ENCODE results near the gene PHLDB2. TPM values are rescaled to one million over a fixed set of nuclear protein-coding genes. Genes with fewer than 3 reads are reported as not detected.

Gene PHLDB2
- total RNA-seq, 5 donors from 2014 or later (not counting 1 experiment from before 2014, with no cell fraction given): 2.0 to 12.1 (median 3.9) TPM

DNA sequence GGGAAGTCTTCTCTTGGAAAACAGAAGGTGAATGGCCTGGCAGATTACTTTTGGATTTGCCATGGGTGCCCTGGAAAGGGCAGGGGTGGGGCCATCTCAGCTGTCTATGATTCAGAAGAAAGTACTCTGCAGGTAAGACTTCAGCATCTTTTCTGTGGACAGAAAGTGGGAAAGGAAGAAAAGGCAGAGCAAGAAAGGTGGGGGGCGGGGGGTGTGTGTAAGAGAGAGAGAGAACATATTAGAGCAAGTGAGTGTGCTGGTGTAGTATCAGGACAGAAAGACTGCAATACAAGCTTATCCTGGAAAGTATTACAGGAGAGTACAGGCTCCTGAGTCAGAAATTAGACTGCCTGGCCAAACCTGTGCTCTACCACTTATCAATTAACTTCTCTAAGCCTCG is 145.1 kb downstream of the PHLDB2 start:
- no peaks in the 10 kb centered on the region for H3K36me3 ChIP-seq (ENCODE audit: control insufficient read depth in 2 of 2, extremely low read depth in 1 of 2, insufficient read depth in 1 of 2, low read length in 1 of 2)
- H3K4me1 ChIP-seq (ENCODE audit: control insufficient read depth in 1 of 2, extremely low read depth in 1 of 2, insufficient read depth in 2 of 2, low read length in 2 of 2): peaks cover 17 to 20% of the 10 kb centered on the region in 2 experiments
- no peak overlapping the region for H3K4me3 ChIP-seq (ENCODE audit: control insufficient read depth in 1 of 2, extremely low read depth in 1 of 2, low read length in 1 of 2)
- WGBS (ENCODE audit: insufficient coverage): 100% methylated on average over 1 of the region's 2 CpGs
- no peak overlapping the region for H3K27ac ChIP-seq (ENCODE audit: low read length)
- no peaks in the 10 kb centered on the region for H3K36me3 Mint-ChIP-seq
- peak overlapping the region in 1 of 2 donors; percentile 62 for H3K27ac Mint-ChIP-seq
- no peaks in the 10 kb centered on the region for H3K9me3 ChIP-seq
- no peak for DNase-seq
- ChIA-PET POLR2A (interaction anchor here in 1 of 2 donors (0.6 kb wide), 1 partner anchor 1014 kb away, joined by 11 read pairs; no protein-coding TSS in a partner anchor), CTCF (interaction anchor here (0.6 to 4.1 kb wide), 6 partner anchors 9 to 988 kb away, joined by 3 to 21 read pairs (median 6); partner anchors contain the start of gene ABHD10 (in 1 of the 2))
- H3K9me3 Mint-ChIP-seq: no peaks in the 10 kb centered on the region
- peaks cover 21 to 33% (median 31%) of the 10 kb centered on the region in 3 donors for H3K4me1 Mint-ChIP-seq
- no peaks in the 10 kb centered on the region for H3K27me3 Mint-ChIP-seq
- no peak overlapping the region for H3K4me3 Mint-ChIP-seq
- peaks cover 0 to 4% of the 10 kb centered on the region in 2 experiments for H3K27me3 ChIP-seq (replicated peaks in 1 of 2; ENCODE audit: control insufficient read depth in 2 of 2, extremely low read depth in 1 of 2, insufficient read depth in 2 of 2, low read length in 1 of 2)
- ATAC-seq (replicated peaks in 1 of 4): no peak

DNA sequence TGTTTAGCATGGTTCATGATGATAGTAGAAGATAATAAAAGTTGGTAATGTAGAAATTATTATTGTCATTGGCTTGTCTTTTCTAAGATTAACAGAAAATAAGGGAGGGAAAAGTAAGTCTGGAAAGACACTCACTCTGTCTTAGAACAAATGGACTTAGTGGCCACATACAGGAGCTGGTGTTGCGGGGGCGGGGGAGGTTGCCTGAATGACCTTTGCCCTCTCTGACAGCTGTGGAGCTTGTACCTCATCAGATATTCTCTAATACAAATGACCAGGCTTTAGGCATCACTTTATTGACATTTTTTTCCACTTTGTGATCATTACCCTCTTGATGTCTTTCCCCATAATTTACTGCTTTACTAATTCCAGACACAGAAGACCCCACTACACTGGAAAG is 145.6 kb downstream of the PHLDB2 start:
- ATAC-seq (replicated peaks in 1 of 4): no peak
- 100% methylated on average over 2 of the region's 2 CpGs for WGBS (ENCODE audit: insufficient coverage)
- H3K27ac Mint-ChIP-seq: no peak overlapping the region

GRCh38 chr3:112005091-112005672 is 146.1 kb downstream of the PHLDB2 start:
- H3K9me3 Mint-ChIP-seq: no peaks in the 10 kb centered on the region
- ChIA-PET CTCF (interaction anchor here (0.7 to 4.1 kb wide), 4 partner anchors 8 to 27 kb away, joined by 3 to 21 read pairs (median 6); partner anchors contain the start of gene ABHD10 (in 1 of the 2)), POLR2A (no interaction called here)
- Histone ChIP-seq H3K36me3 (ENCODE audit: control insufficient read depth in 2 of 2, extremely low read depth in 1 of 2, insufficient read depth in 1 of 2, low read length in 1 of 2) (no peaks in the 10 kb centered on the region), H3K27me3 (replicated peaks in 1 of 2; ENCODE audit: control insufficient read depth in 2 of 2, extremely low read depth in 1 of 2, insufficient read depth in 2 of 2, low read length in 1 of 2) (no peaks in the 10 kb centered on the region), H3K9me3 (no peaks in the 10 kb centered on the region), H3K27ac (ENCODE audit: low read length) (no peak overlapping the region), H3K4me3 (ENCODE audit: control insufficient read depth in 1 of 2, extremely low read depth in 1 of 2, low read length in 1 of 2) (no peak overlapping the region), H3K4me1 (ENCODE audit: control insufficient read depth in 1 of 2, extremely low read depth in 1 of 2, insufficient read depth in 2 of 2, low read length in 2 of 2) (peaks cover 14 to 16% of the 10 kb centered on the region in 2 experiments)
- no peak overlapping the region for H3K27ac Mint-ChIP-seq
- 64% methylated on average over 2 of the region's 4 CpGs for WGBS (ENCODE audit: insufficient coverage)
- no peaks in the 10 kb centered on the region for H3K27me3 Mint-ChIP-seq
- H3K4me3 Mint-ChIP-seq: no peak overlapping the region
- H3K4me1 Mint-ChIP-seq: peaks cover 15 to 32% (median 27%) of the 10 kb centered on the region in 3 donors
- DNase-seq (no peak), ATAC-seq (replicated peaks in 1 of 4) (no peak)
- no peaks in the 10 kb centered on the region for H3K36me3 Mint-ChIP-seq

More for the DNA sequence above, 145.6 kb downstream of the PHLDB2 start:
- ChIA-PET POLR2A (no interaction called here), CTCF (interaction anchor here (0.9 to 4.1 kb wide), 3 partner anchors 9 to 26 kb away, joined by 3 to 21 read pairs (median 9); partner anchors contain the start of gene ABHD10 (in 1 of the 2))
- Histone ChIP-seq H3K9me3 (no peaks in the 10 kb centered on the region), H3K36me3 (ENCODE audit: control insufficient read depth in 2 of 2, extremely low read depth in 1 of 2, insufficient read depth in 1 of 2, low read length in 1 of 2) (no peaks in the 10 kb centered on the region), H3K27me3 (replicated peaks in 1 of 2; ENCODE audit: control insufficient read depth in 2 of 2, extremely low read depth in 1 of 2, insufficient read depth in 2 of 2, low read length in 1 of 2) (no peaks in the 10 kb centered on the region), H3K4me1 (ENCODE audit: control insufficient read depth in 1 of 2, extremely low read depth in 1 of 2, insufficient read depth in 2 of 2, low read length in 2 of 2) (peaks cover 14 to 16% of the 10 kb centered on the region in 2 experiments), H3K4me3 (ENCODE audit: control insufficient read depth in 1 of 2, extremely low read depth in 1 of 2, low read length in 1 of 2) (no peak overlapping the region), H3K27ac (ENCODE audit: low read length) (no peak overlapping the region)
- Mint-ChIP-seq H3K4me1 (peaks cover 16 to 32% (median 29%) of the 10 kb centered on the region in 3 donors), H3K36me3 (no peaks in the 10 kb centered on the region), H3K27me3 (no peaks in the 10 kb centered on the region), H3K9me3 (no peaks in the 10 kb centered on the region), H3K4me3 (no peak overlapping the region)
- DNase-seq: no peak

DNA sequence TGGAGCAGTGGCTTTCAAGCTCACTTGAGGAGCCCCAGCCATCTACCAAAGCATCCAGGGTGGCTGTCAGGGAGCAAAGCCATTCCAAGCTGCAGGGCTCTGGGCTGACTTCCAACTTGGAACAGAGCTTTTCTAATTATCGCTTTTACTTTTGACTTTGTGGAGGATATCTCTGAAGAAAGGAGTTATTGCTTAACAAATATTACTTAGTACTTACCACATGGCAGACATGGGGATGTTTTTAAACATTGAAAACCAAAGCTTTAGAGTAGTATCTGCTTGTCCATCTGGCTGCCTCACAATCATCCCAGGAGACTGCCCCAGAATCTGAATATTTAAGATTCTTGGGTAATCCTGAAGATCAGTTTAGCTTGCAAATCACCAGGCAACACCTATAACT is 148.6 kb downstream of the PHLDB2 start:
- Histone ChIP-seq H3K36me3 (ENCODE audit: control insufficient read depth in 2 of 2, extremely low read depth in 1 of 2, insufficient read depth in 1 of 2, low read length in 1 of 2) (no peaks in the 10 kb centered on the region), H3K4me3 (ENCODE audit: control insufficient read depth in 1 of 2, extremely low read depth in 1 of 2, low read length in 1 of 2) (no peak overlapping the region), H3K9me3 (no peaks in the 10 kb centered on the region), H3K4me1 (ENCODE audit: control insufficient read depth in 1 of 2, extremely low read depth in 1 of 2, insufficient read depth in 2 of 2, low read length in 2 of 2) (peaks cover 7 to 11% of the 10 kb centered on the region in 2 experiments), H3K27me3 (replicated peaks in 1 of 2; ENCODE audit: control insufficient read depth in 2 of 2, extremely low read depth in 1 of 2, insufficient read depth in 2 of 2, low read length in 1 of 2) (no peaks in the 10 kb centered on the region), H3K27ac (ENCODE audit: low read length) (no peak overlapping the region)
- peaks cover 7 to 19% (median 18%) of the 10 kb centered on the region in 3 donors for H3K4me1 Mint-ChIP-seq
- POLR2A ChIA-PET: interaction anchor here in 1 of 2 donors (0.9 kb wide), 1 partner anchor 38 kb away, joined by 3 read pairs; no protein-coding TSS in a partner anchor
- no CpG with 5 or more reads among the region's 1 CpG for WGBS (ENCODE audit: insufficient coverage)
- ATAC-seq (replicated peaks in 1 of 4) (no peak), DNase-seq (no peak)
- H3K36me3 Mint-ChIP-seq: no peaks in the 10 kb centered on the region
- no peak overlapping the region for H3K4me3 Mint-ChIP-seq
- no peaks in the 10 kb centered on the region for H3K27me3 Mint-ChIP-seq
- no peak overlapping the region for H3K27ac Mint-ChIP-seq
- H3K9me3 Mint-ChIP-seq: no peaks in the 10 kb centered on the region
- CTCF ChIA-PET: interaction anchor here (0.6 to 1.2 kb wide), 5 partner anchors 18 to 763 kb away, joined by 3 to 5 read pairs (median 3); no protein-coding TSS in a partner anchor

DNA sequence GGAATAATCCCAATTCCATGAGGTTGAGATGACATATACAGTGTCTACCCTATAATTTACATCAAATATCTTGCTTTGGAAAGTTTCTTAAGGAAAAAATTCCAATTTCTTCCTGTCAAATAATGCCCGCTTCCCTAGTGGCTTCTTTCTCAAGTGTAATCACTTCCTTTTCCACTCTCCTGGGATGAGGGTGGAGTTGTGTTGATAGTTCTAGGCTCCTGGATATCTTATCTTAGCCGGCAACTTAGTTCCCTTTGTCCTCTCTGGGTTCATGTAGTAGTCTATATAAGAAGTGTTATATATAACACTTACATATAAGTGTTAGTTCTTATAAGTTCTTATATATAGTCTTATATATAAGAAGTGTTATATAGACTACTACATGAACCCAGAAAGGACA is 150.6 kb downstream of the PHLDB2 start:
- Histone ChIP-seq H3K9me3 (no peaks in the 10 kb centered on the region), H3K36me3 (ENCODE audit: control insufficient read depth in 2 of 2, extremely low read depth in 1 of 2, insufficient read depth in 1 of 2, low read length in 1 of 2) (no peaks in the 10 kb centered on the region), H3K4me3 (ENCODE audit: control insufficient read depth in 1 of 2, extremely low read depth in 1 of 2, low read length in 1 of 2) (no peak overlapping the region), H3K27me3 (replicated peaks in 1 of 2; ENCODE audit: control insufficient read depth in 2 of 2, extremely low read depth in 1 of 2, insufficient read depth in 2 of 2, low read length in 1 of 2) (no peaks in the 10 kb centered on the region), H3K27ac (ENCODE audit: low read length) (no peak overlapping the region), H3K4me1 (ENCODE audit: control insufficient read depth in 1 of 2, extremely low read depth in 1 of 2, insufficient read depth in 2 of 2, low read length in 2 of 2) (peaks cover 0 to 6% of the 10 kb centered on the region in 2 experiments)
- Mint-ChIP-seq H3K4me3 (no peak overlapping the region), H3K27ac (no peak overlapping the region), H3K9me3 (no peaks in the 10 kb centered on the region), H3K27me3 (no peaks in the 10 kb centered on the region), H3K36me3 (no peaks in the 10 kb centered on the region), H3K4me1 (peaks cover 0 to 12% (median 8%) of the 10 kb centered on the region in 3 donors)
- no CpG with 5 or more reads among the region's 2 CpGs for WGBS (ENCODE audit: insufficient coverage)
- no peak for DNase-seq
- no peak for ATAC-seq (replicated peaks in 1 of 4)
- ChIA-PET CTCF (no interaction called here), POLR2A (no interaction called here)

- H3K27me3 ChIP-seq (replicated peaks in 1 of 2; ENCODE audit: control insufficient read depth in 2 of 2, extremely low read depth in 1 of 2, insufficient read depth in 2 of 2, low read length in 1 of 2): no peaks in the 10 kb centered on the region
- Mint-ChIP-seq H3K36me3 (no peaks in the 10 kb centered on the region), H3K9me3 (no peaks in the 10 kb centered on the region), H3K27me3 (no peaks in the 10 kb centered on the region), H3K4me1 (peaks cover 0 to 12% (median 7%) of the 10 kb centered on the region in 3 donors), H3K4me3 (no peak overlapping the region), H3K27ac (no peak overlapping the region)
- ATAC-seq (replicated peaks in 1 of 4) (no peak), DNase-seq (no peak)
- H3K4me1 ChIP-seq (ENCODE audit: control insufficient read depth in 1 of 2, extremely low read depth in 1 of 2, insufficient read depth in 2 of 2, low read length in 2 of 2): peaks cover 0 to 6% of the 10 kb centered on the region in 2 experiments
- H3K36me3 ChIP-seq (ENCODE audit: control insufficient read depth in 2 of 2, extremely low read depth in 1 of 2, insufficient read depth in 1 of 2, low read length in 1 of 2): no peaks in the 10 kb centered on the region
- CTCF ChIA-PET: no interaction called here
- POLR2A ChIA-PET: no interaction called here
- H3K27ac ChIP-seq (ENCODE audit: low read length): no peak overlapping the region
- H3K9me3 ChIP-seq: no peaks in the 10 kb centered on the region
- no peak overlapping the region for H3K4me3 ChIP-seq (ENCODE audit: control insufficient read depth in 1 of 2, extremely low read depth in 1 of 2, low read length in 1 of 2)
- 100% methylated on average over 2 of the region's 3 CpGs for WGBS (ENCODE audit: insufficient coverage)
Observed at GRCh38 chr3:112010636-112011035, 151.6 kb downstream of the PHLDB2 start.
